OCI-M2 (cell line): ENCODE measurements around the gene ADCY10.
"Not testable (repeated sequence)": the region's sequence is repeated elsewhere in the genome, so short reads cannot be mapped to it uniquely, and the experiment has no call there.

ENCODE experiments used
- DNase-seq: peaks from one replicate; lab custom pipeline; 2025; ENCODE audit not compliant: unreplicated experiment; lab: John Stamatoyannopoulos, UW

Gene ADCY10

GRCh38 chr1:167815650-167816049, 98.3 kb downstream of the ADCY10 start:
- no peak for DNase-seq

GRCh38 chr1:167812972-167813371, 101.0 kb downstream of the ADCY10 start:
- DNase-seq: no peak

- no peak for DNase-seq
These were observed 105.2 kb downstream of the ADCY10 start for GRCh38 chr1:167808690-167809089.

DNA sequence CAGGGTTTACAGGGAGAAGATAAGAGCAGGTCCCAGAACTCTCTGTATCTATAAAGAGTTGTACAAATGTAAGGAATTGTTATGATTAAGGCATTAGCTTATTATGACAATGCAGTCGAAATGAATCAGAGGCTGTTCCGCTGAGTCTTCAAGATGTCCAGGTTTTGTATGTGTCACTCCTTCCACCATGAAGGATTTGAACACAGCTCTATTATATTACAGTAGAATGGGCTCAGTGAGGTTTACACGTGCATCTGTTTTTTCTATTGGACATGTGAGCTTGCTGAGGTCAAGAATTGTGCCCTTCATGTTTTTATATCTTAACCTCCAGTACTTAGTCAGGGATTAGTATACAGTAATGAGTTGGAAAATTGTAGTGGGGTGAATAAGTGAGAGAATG, 105.8 kb downstream of the ADCY10 start:
- DNase-seq: no peak

- DNase-seq: not testable (repeated sequence)
These were observed 107.3 kb downstream of the ADCY10 start for GRCh38 chr1:167806676-167807075.

GRCh38 chr1:167806235-167806634, 107.7 kb downstream of the ADCY10 start:
- DNase-seq: not testable (repeated sequence)

- no peak for DNase-seq
These were observed 108.8 kb downstream of the ADCY10 start for GRCh38 chr1:167805041-167805556.

DNA sequence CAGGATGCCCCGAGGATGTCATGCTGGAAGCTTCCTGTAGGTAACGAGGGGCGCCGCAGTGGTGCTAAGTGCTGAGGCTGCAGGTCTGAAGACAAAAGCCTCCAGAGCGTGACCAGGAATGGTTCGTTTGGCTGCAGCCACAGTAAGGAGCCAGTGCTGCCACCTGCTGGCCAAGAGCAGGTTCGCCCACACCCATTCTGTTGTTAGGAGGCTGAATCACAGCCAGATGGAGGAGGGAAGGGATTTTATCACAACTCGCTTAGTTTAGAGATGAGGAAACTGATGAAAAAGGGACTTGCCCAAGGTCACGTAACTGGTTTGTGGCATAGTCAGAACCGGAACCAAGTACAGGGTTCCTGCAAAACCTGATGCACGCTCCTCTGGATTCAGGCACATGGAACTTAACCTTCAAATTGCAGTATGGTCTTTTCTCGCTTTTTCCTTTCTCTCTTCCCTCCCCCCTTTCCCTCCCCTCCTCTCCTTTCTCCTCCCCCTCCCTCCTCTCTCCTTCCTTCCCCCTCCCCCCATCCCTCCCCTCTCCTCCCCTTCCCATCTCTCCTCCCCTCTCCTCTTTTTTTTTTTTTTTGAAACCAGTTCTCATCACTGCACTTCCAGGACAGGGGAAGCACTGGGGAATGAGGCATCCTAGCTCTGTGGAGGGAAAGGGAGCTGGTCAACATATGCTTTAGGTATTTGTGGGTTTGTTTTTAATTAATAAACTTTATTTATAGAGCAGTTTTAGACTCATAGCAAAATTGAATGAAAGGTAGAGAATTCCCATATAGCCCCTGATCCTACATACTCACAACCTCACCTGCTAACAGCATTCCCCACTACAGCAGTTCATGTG, 110.4 kb downstream of the ADCY10 start:
- peak; percentile 46 for DNase-seq

GRCh38 chr1:167802235-167802634, 111.7 kb downstream of the ADCY10 start:
- no peak for DNase-seq

DNA sequence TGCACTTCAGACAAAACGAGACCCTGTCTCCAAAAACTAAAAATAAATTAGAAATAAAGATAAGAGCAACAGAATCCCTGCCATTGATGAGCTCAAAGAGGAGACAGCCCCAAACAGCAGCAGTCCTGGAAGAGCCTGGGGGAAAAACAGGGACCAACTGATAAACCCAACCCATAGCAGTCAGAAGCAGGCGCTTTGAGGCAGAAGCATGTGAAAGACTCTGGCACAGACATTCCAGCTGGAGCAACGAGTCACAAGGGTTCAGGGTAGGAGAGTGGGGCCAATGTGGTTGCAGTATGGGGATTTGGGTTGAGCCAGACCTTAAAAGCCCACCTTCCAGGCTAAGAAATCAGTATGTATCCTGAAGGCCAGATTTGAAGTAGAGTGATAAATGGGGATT, 113.7 kb downstream of the ADCY10 start:
- DNase-seq: no peak

- no peak for DNase-seq
These were observed 114.2 kb downstream of the ADCY10 start for GRCh38 chr1:167799747-167800146.

- DNase-seq: no peak
These were observed 115.0 kb downstream of the ADCY10 start for GRCh38 chr1:167798952-167799351.

GRCh38 chr1:167797015-167797414, 116.9 kb downstream of the ADCY10 start:
- DNase-seq: no peak

GRCh38 chr1:167795810-167796740, 117.9 kb downstream of the ADCY10 start:
- no peak for DNase-seq

DNA sequence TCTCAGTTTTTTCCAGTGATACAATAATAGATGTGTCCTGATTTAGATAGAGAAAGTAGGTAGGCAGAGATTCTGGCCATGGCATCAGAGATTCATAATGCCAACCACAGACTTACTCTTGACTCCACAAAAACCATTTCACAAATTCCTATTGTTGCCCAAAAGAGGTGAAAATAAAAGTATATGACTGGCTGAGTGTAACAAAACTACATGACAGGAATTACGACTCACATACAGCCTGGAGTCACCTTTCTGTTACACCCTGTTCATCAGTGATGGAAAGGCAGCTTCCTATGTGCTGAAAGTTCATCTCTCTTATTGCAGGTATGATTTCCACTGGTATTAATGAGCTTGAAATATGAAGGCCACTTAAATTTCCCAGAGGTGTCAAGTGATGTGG, 119.9 kb downstream of the ADCY10 start:
- DNase-seq: no peak

- DNase-seq: no peak
These were observed 121.8 kb downstream of the ADCY10 start for GRCh38 chr1:167792188-167792565.

- no peak for DNase-seq
These were observed 122.4 kb downstream of the ADCY10 start for GRCh38 chr1:167791281-167792187.

GRCh38 chr1:167790117-167790516, 123.8 kb downstream of the ADCY10 start:
- no peak for DNase-seq

DNA sequence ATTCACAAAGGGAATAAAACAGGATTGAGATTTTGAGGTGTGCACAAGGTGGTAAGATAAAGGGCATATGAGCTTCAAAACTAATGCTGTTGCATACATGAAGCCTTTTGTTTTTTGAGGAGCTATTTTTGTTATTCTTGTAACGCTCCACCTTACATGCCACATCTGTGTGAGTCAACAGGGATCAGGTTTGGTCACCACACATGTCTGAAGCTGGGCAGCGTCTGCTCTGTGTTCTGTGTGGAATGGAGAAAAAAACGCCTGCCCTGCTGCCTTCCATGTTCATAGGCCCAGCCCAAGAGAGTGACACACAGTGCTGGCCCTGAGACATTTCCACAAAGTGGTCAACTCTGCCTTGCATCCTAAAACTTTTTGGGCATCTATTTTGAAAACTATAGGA, 124.4 kb downstream of the ADCY10 start:
- no peak for DNase-seq

DNA sequence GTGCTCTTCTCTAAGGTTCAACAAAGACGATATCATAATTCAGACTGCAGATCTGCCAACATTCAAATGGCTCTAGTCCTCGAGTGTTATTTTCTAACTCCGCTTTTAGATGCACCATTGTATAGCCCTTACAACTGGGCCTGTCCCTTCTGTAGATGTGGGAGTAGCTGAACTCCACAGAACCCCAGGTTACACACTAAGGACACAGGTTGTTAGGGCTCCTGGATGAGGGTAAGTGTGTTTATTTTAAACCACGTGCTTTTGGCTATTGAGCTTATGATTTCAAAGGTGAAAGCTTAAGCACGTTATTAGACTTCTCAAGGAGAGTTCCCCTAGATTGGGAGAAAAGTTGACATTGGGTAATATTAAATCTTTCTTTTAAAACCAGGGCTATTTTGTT, 127.4 kb downstream of the ADCY10 start:
- DNase-seq: no peak
